ENCODE results near the gene NTRK3.

The NTRK3 gene

GRCh38 chr15:88246666-88247446 is 9.7 kb downstream of the NTRK3 start:
- peak; percentile 96 for ATAC-seq
- TF ChIP-seq CSDC2 (CRISPR knock-in tag; IDR thresholded peaks at IDR 0.05), result no peak
- TF ChIP-seq PATZ1 (CRISPR knock-in tag; IDR thresholded peaks at IDR 0.05; ENCODE audit: borderline replicate concordance), result no peak
- TF ChIP-seq POU6F1 (CRISPR knock-in tag; IDR thresholded peaks at IDR 0.05; ENCODE audit: borderline replicate concordance, low read depth), result no peak
- TF ChIP-seq CREB5 (CRISPR knock-in tag; IDR thresholded peaks at IDR 0.05; ENCODE audit: low read depth), result no peak
- TF ChIP-seq TOX (CRISPR knock-in tag; IDR thresholded peaks at IDR 0.05; ENCODE audit: borderline replicate concordance), result no peak
- no peak for TF ChIP-seq SNAI2 (CRISPR knock-in tag; IDR thresholded peaks at IDR 0.05)
- no peak for TF ChIP-seq ZNF70 (CRISPR knock-in tag; IDR thresholded peaks at IDR 0.05)
- no peak for TF ChIP-seq ZNF8 (CRISPR knock-in tag; IDR thresholded peaks at IDR 0.05)
- no peak for TF ChIP-seq BACH2 (CRISPR knock-in tag; IDR thresholded peaks at IDR 0.05; ENCODE audit: borderline replicate concordance)
- no peak for TF ChIP-seq ZFP3 (CRISPR knock-in tag; IDR thresholded peaks at IDR 0.05)
- no peak for TF ChIP-seq TSHZ2 (CRISPR knock-in tag; IDR thresholded peaks at IDR 0.05)
- TF ChIP-seq OSR1 (CRISPR knock-in tag; IDR thresholded peaks at IDR 0.05), result no peak
- no peak for TF ChIP-seq RARB (CRISPR knock-in tag; IDR thresholded peaks at IDR 0.05)
- no peak for TF ChIP-seq GLIS3 (CRISPR knock-in tag; IDR thresholded peaks at IDR 0.05)

GRCh38 chr15:88246081-88246480 is 10.5 kb downstream of the NTRK3 start:
- no peak for ATAC-seq
- TF ChIP-seq TSHZ2 (CRISPR knock-in tag; IDR thresholded peaks at IDR 0.05) (no peak), PATZ1 (CRISPR knock-in tag; IDR thresholded peaks at IDR 0.05; ENCODE audit: borderline replicate concordance) (no peak), ZC3H10 (CRISPR knock-in tag; IDR thresholded peaks at IDR 0.05) (no peak), ZNF70 (CRISPR knock-in tag; IDR thresholded peaks at IDR 0.05) (no peak), BACH2 (CRISPR knock-in tag; IDR thresholded peaks at IDR 0.05; ENCODE audit: borderline replicate concordance) (no peak), ZNF565 (CRISPR knock-in tag; conservative IDR thresholded peaks at IDR 0.05; ENCODE audit: low read depth) (no peak), TCF4 (CRISPR knock-in tag; IDR thresholded peaks at IDR 0.05; ENCODE audit: borderline replicate concordance) (no peak), SNAI2 (CRISPR knock-in tag; IDR thresholded peaks at IDR 0.05) (no peak), CSRNP3 (CRISPR knock-in tag; IDR thresholded peaks at IDR 0.05) (no peak), ARNTL (CRISPR knock-in tag; IDR thresholded peaks at IDR 0.05; ENCODE audit: borderline replicate concordance, low read depth) (no peak), POU6F1 (CRISPR knock-in tag; IDR thresholded peaks at IDR 0.05; ENCODE audit: borderline replicate concordance, low read depth) (no peak), GLIS3 (CRISPR knock-in tag; IDR thresholded peaks at IDR 0.05) (no peak), ZFP30 (CRISPR knock-in tag; IDR thresholded peaks at IDR 0.05) (no peak), CREB5 (CRISPR knock-in tag; IDR thresholded peaks at IDR 0.05; ENCODE audit: low read depth) (no peak)

All from SK-N-SH treated with all-trans-retinoic acid at 6 μM for 48 hours (cell line).